ENCODE data around the gene EXOC3L4. TPM values are rescaled to one million over a fixed set of nuclear protein-coding genes. Genes with fewer than 3 reads are reported as not detected.

EXOC3L4 gene
- total and polyA plus RNA-seq, 9 donors, result 0.33 to 1.2 (median 0.85) TPM; not detected in 3

GRCh38 chr14:103121846-103122584 lies 27.5 kb downstream of the EXOC3L4 start:
- peak; percentile 77 to 92 (median 90) for DNase-seq
- Histone ChIP-seq H3K27ac (peak overlapping the region; percentile 66 to 67), H3K4me1 (ENCODE audit: insufficient read depth) (peaks cover 18% of the 10 kb centered on the region), H3K9me3 (no peaks in the 10 kb centered on the region), H3K36me3 (no peaks in the 10 kb centered on the region), H3K4me3 (peak overlapping the region; percentile 8), H3K27me3 (no peaks in the 10 kb centered on the region)
- intact Hi-C loops (cut with DNase I), result no loop called here
- WGBS, 3 donors, result 3 to 6% (median 5%) methylated on average over 23 of the region's 23 CpGs
- TF ChIP-seq CTCF (IDR thresholded peaks at IDR 0.05) (no peak), EP300 (IDR thresholded peaks at IDR 0.05) (no peak), POLR2A (IDR thresholded peaks at IDR 0.05) (no peak)

- peaks cover 20% of the 10 kb centered on the region for H3K4me1 ChIP-seq (ENCODE audit: insufficient read depth)
- intact Hi-C loops (cut with DNase I), result no loop called here
- WGBS, 3 donors, result 37 to 50% (median 42%) methylated on average over 10 to 15 of the region's 15 CpGs
These were observed 28.0 kb downstream of the EXOC3L4 start for GRCh38 chr14:103122585-103122946.

GRCh38 chr14:103122947-103123633 lies 28.6 kb downstream of the EXOC3L4 start, which contains the start of gene TNFAIP2:
TNFAIP2 (plus strand) TSS chr14:103123461; CDS start chr14:103126458, 2,997 bp downstream.
- intact Hi-C loops (cut with DNase I), result no loop called here
- no peaks in the 10 kb centered on the region for H3K36me3 ChIP-seq
- H3K27me3 ChIP-seq, result no peaks in the 10 kb centered on the region
- no peaks in the 10 kb centered on the region for H3K9me3 ChIP-seq
- H3K4me1 ChIP-seq (ENCODE audit: insufficient read depth), result peaks cover 20% of the 10 kb centered on the region
- 3 to 14% (median 4%) methylated on average over 26 to 74 of the region's 74 CpGs for WGBS, 3 donors
- peak within 1 kb of the TSS; percentile 66 to 67 for H3K27ac ChIP-seq
- no peak for TF ChIP-seq CTCF (IDR thresholded peaks at IDR 0.05)
- no peak for TF ChIP-seq POLR2A (IDR thresholded peaks at IDR 0.05)
- no peak for TF ChIP-seq EP300 (IDR thresholded peaks at IDR 0.05)
- DNase-seq, result peak in 3 of 5 donors; percentile 13 to 59 (median 58)
- peak within 1 kb of the TSS; percentile 40 for H3K4me3 ChIP-seq

More at GRCh38 chr14:103122585-103122946, 28.0 kb downstream of the EXOC3L4 start:
- Histone ChIP-seq H3K27ac (peak overlapping the region; percentile 66 to 67), H3K27me3 (no peaks in the 10 kb centered on the region), H3K4me3 (peak overlapping the region; percentile 40), H3K36me3 (no peaks in the 10 kb centered on the region), H3K9me3 (no peaks in the 10 kb centered on the region)
- TF ChIP-seq EP300 (IDR thresholded peaks at IDR 0.05) (no peak), POLR2A (IDR thresholded peaks at IDR 0.05) (no peak), CTCF (IDR thresholded peaks at IDR 0.05) (no peak)
- peak in 4 of 5 donors; percentile 20 to 56 (median 51) for DNase-seq

GRCh38 chr14:103123634-103124500 lies 29.3 kb downstream of the EXOC3L4 start:
- Histone ChIP-seq H3K27me3 (no peaks in the 10 kb centered on the region), H3K27ac (peak overlapping the region in 1 of 2 donors; percentile 66), H3K36me3 (no peaks in the 10 kb centered on the region), H3K4me1 (ENCODE audit: insufficient read depth) (peaks cover 17% of the 10 kb centered on the region), H3K4me3 (peak overlapping the region; percentile 40), H3K9me3 (no peaks in the 10 kb centered on the region)
- TF ChIP-seq POLR2A (IDR thresholded peaks at IDR 0.05) (no peak), CTCF (IDR thresholded peaks at IDR 0.05) (no peak), EP300 (IDR thresholded peaks at IDR 0.05) (no peak)
- intact Hi-C loops (cut with DNase I), result no loop called here
- DNase-seq, result peak; percentile 19 to 63 (median 56)
- 31 to 41% (median 35%) methylated on average over 39 to 48 of the region's 48 CpGs for WGBS, 3 donors

All from ovary (tissue), 9 donors.